ENCODE measurements around the gene UGT1A3.
"Not testable (repeated sequence)": the region's sequence is repeated elsewhere in the genome, so short reads cannot be mapped to it uniquely, and the experiment has no call there.

The UGT1A3 gene

GRCh38 chr2:233708942-233709341 is 19.9 kb upstream of the UGT1A3 start:
- DNase-seq, result no peak

- DNase-seq, result peak; percentile 45
Measured at GRCh38 chr2:233711312-233712008, 17.4 kb upstream of the UGT1A3 start.

DNA sequence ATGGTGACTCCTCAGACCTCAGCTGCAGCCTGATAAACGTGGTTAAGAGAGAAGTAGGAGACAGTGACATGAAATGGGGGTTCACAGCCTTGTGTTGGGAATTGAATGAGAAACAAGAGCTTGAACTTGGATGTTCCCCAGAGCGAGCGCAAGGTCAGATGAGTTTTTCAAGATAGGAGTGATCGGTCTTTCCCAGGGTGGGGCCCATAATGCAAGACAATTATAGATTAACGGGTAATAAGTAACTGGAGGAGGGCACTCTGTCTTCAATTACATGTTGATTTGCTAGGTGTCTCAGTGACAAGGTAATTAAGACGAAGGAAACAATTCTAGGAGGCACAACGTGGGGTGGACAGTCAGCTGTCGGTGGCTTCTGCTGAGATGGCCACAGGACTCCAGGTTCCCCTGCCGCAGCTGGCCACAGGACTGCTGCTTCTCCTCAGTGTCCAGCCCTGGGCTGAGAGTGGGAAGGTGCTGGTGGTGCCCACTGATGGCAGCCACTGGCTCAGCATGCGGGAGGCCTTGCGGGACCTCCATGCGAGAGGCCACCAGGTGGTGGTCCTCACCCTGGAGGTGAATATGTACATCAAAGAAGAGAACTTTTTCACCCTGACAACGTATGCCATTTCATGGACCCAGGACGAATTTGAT is 16.1 kb upstream of the UGT1A3 start, which contains the start of gene UGT1A5:
UGT1A5 (plus strand) TSS at position 297 of the 651 bp plus-strand sequence; CDS start at position 382, 85 bp downstream.
- DNase-seq, result no peak

DNA sequence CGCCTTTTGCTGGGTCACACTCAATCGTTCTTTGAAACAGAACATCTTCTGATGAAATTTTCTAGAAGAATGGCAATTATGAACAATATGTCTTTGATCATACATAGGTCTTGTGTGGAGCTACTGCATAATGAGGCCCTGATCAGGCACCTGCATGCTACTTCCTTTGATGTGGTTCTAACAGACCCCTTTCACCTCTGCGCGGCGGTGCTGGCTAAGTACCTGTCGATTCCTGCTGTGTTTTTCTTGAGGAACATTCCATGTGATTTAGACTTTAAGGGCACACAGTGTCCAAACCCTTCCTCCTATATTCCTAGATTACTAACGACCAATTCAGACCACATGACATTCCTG is 15.6 kb upstream of the UGT1A3 start:
- no peak for DNase-seq

- DNase-seq, result no peak
Measured at GRCh38 chr2:233714121-233714520, 14.7 kb upstream of the UGT1A3 start.

GRCh38 chr2:233718552-233718951 is 10.3 kb upstream of the UGT1A3 start, which contains the start of gene UGT1A4:
Gene UGT1A4 (plus strand): TSS chr2:233718736. CDS start chr2:233718821, 85 bp downstream.
- DNase-seq, result no peak

GRCh38 chr2:233736868-233737653 is 8.2 kb downstream of the UGT1A3 start:
- not testable (repeated sequence) for DNase-seq

GRCh38 chr2:233740870-233741269 is 12.0 kb downstream of the UGT1A3 start:
- DNase-seq, result no peak

DNA sequence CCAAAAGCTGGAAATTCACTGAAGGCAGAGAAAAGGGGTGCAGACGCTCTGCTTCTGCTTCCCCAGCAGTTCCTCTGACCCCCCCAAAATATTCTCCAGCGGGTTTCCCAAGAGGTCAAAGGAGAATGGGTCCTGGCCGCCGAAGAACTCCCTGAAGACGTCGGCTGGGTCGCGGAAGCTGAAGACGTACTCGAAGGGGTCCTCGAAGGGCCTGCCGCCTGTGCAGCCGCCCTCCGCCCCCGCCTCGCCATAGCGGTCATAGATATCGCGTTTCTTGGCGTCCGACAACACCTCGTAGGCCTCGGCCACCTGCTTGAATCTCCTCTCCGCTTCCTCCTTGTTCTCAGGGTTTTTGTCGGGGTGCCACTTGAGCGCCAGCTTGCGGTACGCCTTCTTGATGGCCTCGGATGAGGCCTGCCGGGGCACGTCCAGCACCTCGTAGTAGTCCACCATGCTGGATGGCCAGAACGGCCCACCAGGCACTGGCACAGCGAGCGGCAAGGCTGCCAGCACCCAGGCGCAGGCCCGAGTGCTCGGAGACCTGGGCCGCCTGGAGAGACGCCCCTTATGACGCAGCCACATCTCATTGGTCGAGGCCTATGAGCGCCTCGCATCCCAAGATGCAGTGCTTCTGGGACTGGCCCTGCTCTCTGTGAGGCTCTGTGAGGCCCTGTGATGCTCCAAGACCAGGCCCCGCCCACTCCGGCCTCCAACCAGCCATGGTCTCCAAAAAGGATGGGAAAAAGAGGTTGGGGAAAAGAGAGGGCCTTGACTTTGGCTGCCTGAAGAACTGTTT is 14.8 kb downstream of the UGT1A3 start:
- DNase-seq, result no peak

GRCh38 chr2:233745073-233745755 is 16.4 kb downstream of the UGT1A3 start:
- DNase-seq, result no peak

DNA sequence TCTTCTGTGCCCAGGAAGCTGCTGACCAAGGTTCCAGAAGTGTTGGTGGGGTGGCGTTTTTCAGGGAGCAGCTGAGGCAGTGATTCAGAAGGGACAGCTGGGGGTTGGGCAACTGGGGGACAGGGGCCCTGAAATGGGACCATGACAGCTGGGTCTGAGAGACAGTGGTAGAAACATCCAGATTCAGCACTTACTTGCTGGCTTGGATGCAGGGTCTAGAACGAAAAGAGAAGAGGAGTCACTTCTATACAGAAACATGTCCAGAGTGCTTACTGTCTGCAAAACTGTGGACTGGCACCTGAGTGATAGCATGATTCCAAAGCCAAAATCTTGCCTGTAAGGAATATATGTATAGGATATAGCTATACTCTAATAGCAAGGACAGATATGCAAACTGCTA is 17.0 kb downstream of the UGT1A3 start:
- DNase-seq, result not testable (repeated sequence)

DNA sequence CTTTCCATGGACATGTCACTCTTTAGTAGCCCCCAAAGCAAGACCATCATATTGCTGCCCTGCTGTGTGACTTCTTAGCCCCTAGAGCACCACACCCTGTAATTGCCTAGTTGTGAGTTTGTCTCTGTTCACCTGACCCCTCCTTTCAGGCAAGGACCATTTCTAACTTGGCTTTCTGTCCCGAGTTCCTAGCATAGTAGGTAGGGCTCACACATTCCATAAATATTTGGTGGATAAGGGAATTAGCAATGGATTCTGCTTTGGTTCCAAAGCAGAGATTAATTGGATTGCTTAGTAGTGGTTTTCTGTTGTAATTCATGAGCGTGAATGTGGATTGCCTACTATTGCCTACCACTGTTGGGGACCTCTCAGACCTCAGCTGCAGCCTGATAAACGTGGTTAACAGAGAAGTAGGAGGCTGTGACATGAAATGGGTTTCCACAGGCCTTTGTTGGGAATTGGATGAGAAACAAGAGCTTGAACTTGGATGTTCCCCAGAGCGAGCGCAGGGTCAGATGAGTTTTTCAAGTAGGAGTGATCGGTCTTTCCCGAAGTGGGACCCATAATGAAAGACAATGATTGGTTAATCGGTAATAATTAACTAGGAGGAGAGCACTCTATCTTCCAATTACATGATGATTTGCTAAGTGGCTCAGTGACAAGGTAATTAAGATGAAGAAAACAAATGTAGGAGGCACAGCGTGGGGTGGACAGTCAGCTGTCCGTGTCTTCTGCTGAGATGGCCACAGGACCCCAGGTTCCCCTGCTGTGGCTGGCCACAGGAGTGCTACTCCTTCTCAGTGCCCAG is 17.8 kb downstream of the UGT1A3 start:
- no peak for DNase-seq

DNA sequence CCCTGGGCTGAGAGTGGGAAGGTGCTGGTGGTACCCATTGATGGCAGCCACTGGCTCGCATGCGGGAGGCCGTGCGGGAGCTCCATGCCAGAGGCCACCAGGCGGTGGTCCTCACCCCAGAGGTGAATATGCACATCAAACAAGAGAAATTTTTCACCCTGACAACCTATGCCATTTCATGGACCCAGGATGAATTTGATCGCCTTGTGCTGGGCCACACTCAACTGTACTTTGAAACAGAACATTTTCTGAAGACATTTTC is 18.4 kb downstream of the UGT1A3 start:
- no peak for DNase-seq

DNA sequence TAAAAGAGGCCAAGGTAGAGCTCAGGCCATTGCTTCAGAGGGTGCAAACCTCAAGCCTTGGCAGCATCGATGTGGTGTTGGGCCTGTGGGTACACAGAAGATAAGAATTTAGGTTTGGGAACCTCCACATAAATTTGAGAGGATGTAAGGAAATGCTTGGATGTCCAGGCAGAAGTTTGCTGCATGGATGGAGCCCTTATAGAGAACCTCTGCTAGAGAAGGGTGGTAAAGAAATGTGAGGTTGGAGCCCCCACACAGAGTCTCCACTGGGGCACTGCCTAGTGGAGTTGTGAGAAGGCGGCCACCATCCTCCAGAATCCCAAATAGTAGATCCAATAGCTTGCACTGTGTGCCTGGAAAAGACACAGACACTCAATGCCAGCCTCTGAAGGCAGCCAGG is 21.8 kb downstream of the UGT1A3 start:
- not testable (repeated sequence) for DNase-seq

DNA sequence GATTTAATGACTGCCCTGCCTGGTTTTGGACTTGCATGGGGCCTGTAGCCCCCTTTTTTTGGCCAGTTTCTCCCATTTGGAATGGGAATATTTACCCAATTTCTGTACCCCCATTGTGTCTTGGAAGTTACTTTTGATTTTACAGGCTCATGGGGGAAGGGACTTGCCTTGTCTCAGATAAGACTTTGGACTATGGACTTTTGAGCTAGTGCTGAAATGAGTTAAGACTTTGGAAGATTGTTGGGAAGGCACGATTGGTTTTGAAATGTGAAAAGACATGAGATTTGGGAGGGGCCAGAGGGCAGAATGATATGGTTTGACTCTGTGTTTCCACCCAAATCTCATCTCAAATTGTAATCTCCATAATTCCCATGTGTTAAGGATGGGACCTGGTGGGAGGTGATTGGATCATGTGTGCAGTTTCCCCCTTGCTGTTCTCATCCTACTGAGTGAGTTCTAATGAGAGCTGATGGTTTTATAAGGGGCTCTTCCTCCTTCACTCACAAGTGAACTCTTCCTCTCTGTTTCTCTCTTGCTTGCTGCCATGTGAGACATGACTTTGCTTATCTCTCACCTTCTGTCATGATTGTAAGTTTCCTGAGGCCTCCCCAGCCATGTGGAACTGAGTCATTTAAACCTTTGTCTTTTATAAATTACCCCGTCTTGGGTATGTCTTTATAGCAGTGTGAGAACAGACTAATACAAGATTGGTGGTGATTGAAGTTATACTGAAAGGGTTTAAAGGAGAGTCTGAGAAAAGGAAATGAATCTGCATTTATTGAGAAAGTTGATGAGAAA is 22.6 kb downstream of the UGT1A3 start:
- DNase-seq, result not testable (repeated sequence)

- DNase-seq, result no peak
Measured at GRCh38 chr2:233754872-233755611, 26.2 kb downstream of the UGT1A3 start.

- DNase-seq, result no peak
Measured at GRCh38 chr2:233756429-233757081, 27.7 kb downstream of the UGT1A3 start.

DNA sequence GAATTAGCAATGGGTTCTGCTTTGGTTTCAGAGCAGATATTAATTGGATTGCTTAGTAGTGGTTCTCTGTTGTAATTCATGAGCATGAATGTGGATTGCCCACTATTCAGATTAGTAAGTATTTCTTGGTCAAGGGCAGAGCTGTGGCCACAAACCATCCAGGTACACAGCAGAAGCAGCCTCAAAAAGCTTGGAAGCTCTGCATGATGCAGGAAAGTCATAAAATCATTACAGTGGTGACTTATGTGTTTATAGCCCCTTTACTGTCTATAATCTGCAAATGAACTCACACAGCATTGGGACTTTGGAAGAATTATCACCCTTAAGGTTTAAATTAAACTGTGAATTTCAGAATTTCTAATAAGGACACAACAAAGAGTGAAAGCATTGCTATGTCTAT is 29.3 kb downstream of the UGT1A3 start:
- DNase-seq, result no peak

DNA sequence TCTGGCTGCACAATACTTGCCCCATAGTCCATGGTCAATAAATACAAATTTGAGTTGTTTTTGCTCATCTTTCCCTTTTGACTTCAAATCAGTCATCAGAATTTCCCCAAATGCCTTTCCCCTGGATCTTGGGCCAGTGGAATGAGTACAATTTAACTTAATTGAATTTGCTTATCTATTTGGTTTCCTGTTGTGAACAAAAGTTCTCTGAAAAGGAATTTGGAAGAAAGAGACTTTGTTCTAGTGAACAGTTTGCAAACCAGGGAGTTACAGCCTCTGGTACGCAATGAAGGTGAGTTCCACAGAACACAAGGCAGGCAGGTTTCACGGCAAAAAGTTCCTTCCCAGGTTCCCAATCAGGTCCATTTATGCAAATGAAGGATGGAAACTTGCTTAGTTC is 30.0 kb downstream of the UGT1A3 start:
- no peak for DNase-seq

GRCh38 chr2:233760043-233760442 is 31.2 kb downstream of the UGT1A3 start, which contains the start of gene UGT1A1:
Gene UGT1A1 (plus strand): TSS chr2:233760270. CDS start chr2:233760288, 18 bp downstream.
- no peak for DNase-seq

All from inflammatory macrophage treated with lipopolysaccharide for 4 hours (primary cell).